ENCODE results near the gene PHLDA1.

- TF ChIP-seq CTCF (conservative IDR thresholded peaks at IDR 0.05; ENCODE audit: low read depth, low read length) (no peak), EZH2phosphoT487 (IDR thresholded peaks at IDR 0.05; ENCODE audit: borderline replicate concordance, low read length) (no peak), EZH2 (IDR thresholded peaks at IDR 0.05; ENCODE audit: low read length, unreplicated experiment) (no peak)
Observed at GRCh38 chr12:76002598-76003354, 28.8 kb downstream of the PHLDA1 start.

All from PC-3 (cell line).